ENCODE data around the gene ZNF688. TPM values are rescaled to one million over a fixed set of nuclear protein-coding genes. Genes with fewer than 3 reads are reported as not detected.
"Not testable (repeated sequence)": the region's sequence is repeated elsewhere in the genome, so short reads cannot be mapped to it uniquely, and the experiment has no call there.

Gene ZNF688
- total RNA-seq, 4 donors from 2014 or later: 9.9 to 33.0 (median 20.0) TPM

- Histone ChIP-seq H3K4me1 (peaks cover 9% of the 10 kb centered on the region), H3K27ac (no peak overlapping the region), H3K27me3 (no peaks in the 10 kb centered on the region), H3K9me3 (no peaks in the 10 kb centered on the region), H3K36me3 (peaks cover 26% of the 10 kb centered on the region), H3K4me3 (no peak overlapping the region)
- WGBS: 100% methylated on average over 3 of the region's 3 CpGs
- no peak for DNase-seq (ENCODE audit: low spot score in 2 of 2)
- TF ChIP-seq POLR2A (IDR thresholded peaks at IDR 0.05): no peak
- no peak for TF ChIP-seq EP300 (IDR thresholded peaks at IDR 0.05)
- TF ChIP-seq, protein P1, sequence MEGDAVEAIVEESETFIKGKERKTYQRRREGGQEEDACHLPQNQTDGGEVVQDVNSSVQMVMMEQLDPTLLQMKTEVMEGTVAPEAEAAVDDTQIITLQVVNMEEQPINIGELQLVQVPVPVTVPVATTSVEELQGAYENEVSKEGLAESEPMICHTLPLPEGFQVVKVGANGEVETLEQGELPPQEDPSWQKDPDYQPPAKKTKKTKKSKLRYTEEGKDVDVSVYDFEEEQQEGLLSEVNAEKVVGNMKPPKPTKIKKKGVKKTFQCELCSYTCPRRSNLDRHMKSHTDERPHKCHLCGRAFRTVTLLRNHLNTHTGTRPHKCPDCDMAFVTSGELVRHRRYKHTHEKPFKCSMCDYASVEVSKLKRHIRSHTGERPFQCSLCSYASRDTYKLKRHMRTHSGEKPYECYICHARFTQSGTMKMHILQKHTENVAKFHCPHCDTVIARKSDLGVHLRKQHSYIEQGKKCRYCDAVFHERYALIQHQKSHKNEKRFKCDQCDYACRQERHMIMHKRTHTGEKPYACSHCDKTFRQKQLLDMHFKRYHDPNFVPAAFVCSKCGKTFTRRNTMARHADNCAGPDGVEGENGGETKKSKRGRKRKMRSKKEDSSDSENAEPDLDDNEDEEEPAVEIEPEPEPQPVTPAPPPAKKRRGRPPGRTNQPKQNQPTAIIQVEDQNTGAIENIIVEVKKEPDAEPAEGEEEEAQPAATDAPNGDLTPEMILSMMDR (IDR thresholded peaks at IDR 0.05): no peak
- no peak for TF ChIP-seq POLR2AphosphoS5 (IDR thresholded peaks at IDR 0.05)
Observed at GRCh38 chr16:30600215-30600614, 28.7 kb upstream of the ZNF688 start.

- no peaks in the 10 kb centered on the region for H3K36me3 ChIP-seq
- H3K4me3 ChIP-seq: no peak overlapping the region
- TF ChIP-seq POLR2A (IDR thresholded peaks at IDR 0.05) (no peak), EP300 (IDR thresholded peaks at IDR 0.05) (no peak), POLR2AphosphoS5 (IDR thresholded peaks at IDR 0.05) (no peak)
- TF ChIP-seq, protein P1 (IDR thresholded peaks at IDR 0.05): no peak
- WGBS: 95% methylated on average over 4 of the region's 4 CpGs
- no peaks in the 10 kb centered on the region for H3K9me3 ChIP-seq
- no peaks in the 10 kb centered on the region for H3K4me1 ChIP-seq
- DNase-seq (ENCODE audit: low spot score in 2 of 2): no peak
- H3K27me3 ChIP-seq: no peaks in the 10 kb centered on the region
- H3K27ac ChIP-seq: no peak overlapping the region
Observed at GRCh38 chr16:30592871-30593270, 21.4 kb upstream of the ZNF688 start.

GRCh38 chr16:30590869-30591268 lies 19.4 kb upstream of the ZNF688 start:
- H3K4me3 ChIP-seq; H3K27ac ChIP-seq; H3K4me1 ChIP-seq; H3K9me3 ChIP-seq; H3K27me3 ChIP-seq; H3K36me3 ChIP-seq; DNase-seq (ENCODE audit: low spot score in 2 of 2): not testable (repeated sequence)
- 93% methylated on average over 9 of the region's 9 CpGs for WGBS

- WGBS: 81% methylated on average over 2 of the region's 2 CpGs
- H3K36me3 ChIP-seq; H3K27me3 ChIP-seq; H3K27ac ChIP-seq; H3K4me3 ChIP-seq; DNase-seq (ENCODE audit: low spot score in 2 of 2); H3K9me3 ChIP-seq: not testable (repeated sequence)
- H3K4me1 ChIP-seq: peaks cover 12% of the 10 kb centered on the region
Observed at GRCh38 chr16:30589582-30589981, 18.1 kb upstream of the ZNF688 start.

GRCh38 chr16:30588651-30589050 lies 17.1 kb upstream of the ZNF688 start:
- 93% methylated on average over 2 of the region's 2 CpGs for WGBS
- TF ChIP-seq EP300 (IDR thresholded peaks at IDR 0.05) (no peak), POLR2AphosphoS5 (IDR thresholded peaks at IDR 0.05) (no peak), POLR2A (IDR thresholded peaks at IDR 0.05) (no peak)
- no peak overlapping the region for H3K27ac ChIP-seq

DNA sequence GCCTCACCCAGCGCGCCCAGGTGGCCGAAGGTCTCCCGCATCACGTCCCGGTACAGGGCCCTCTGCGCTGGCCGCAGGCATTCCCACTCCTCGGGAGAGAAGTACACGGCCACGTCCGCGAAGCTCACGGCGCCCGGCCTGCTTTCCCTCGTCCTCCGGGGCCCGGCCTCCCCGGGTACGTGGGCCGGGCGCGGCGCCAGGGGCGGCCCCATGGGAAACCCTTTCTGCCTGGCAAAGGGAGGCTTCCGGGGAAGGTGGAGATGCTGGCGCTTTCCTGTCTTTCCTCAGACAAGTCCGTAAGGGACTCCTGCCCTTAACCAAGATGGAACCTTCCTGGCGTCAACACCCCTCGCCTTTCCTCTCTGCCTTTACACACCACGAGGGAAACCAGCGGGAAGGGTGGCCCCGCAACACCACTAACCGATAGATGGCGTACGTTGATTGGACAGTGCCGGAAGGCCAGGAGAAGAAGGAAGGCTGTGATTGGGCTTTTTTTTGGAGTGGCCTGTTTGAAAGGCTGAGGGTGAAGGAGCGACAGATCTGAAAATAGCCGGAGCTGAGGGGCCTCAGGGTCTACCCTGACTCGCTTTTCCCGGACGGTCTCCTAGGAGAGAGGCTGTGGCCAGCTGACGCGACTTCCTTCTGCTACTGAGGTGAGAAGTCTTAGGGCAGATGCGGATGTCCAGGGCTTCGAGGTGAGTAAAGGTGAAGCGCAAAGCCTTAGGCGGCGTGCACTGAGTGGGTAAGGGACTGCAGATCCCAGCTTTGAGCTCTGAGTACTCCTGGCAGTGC lies 14.1 kb upstream of the ZNF688 start, which contains the start of gene ZNF785:
ZNF785 (minus strand) TSS at position 298 of the 792 bp plus-strand sequence; CDS start at position 212, 86 bp downstream.
- Histone ChIP-seq H3K9me3 (no peaks in the 10 kb centered on the region), H3K27ac (peak within 1 kb of the TSS; percentile 81), H3K36me3 (peaks cover 23% of the 10 kb centered on the region), H3K4me3 (peak within 1 kb of the TSS; percentile 65), H3K4me1 (peaks cover 25% of the 10 kb centered on the region), H3K27me3 (no peaks in the 10 kb centered on the region)
- DNase-seq (ENCODE audit: low spot score in 2 of 2): peak; percentile 98
- 0% methylated on average over 15 of the region's 50 CpGs for WGBS
- peak in 2 of 3 donors; percentile 95 for TF ChIP-seq POLR2AphosphoS5 (IDR thresholded peaks at IDR 0.05)
- TF ChIP-seq EP300 (IDR thresholded peaks at IDR 0.05): no peak

More at GRCh38 chr16:30588651-30589050, 17.1 kb upstream of the ZNF688 start:
- H3K9me3 ChIP-seq: no peaks in the 10 kb centered on the region
- no peak overlapping the region for H3K4me3 ChIP-seq
- no peak for DNase-seq (ENCODE audit: low spot score in 2 of 2)
- H3K4me1 ChIP-seq: peaks cover 15% of the 10 kb centered on the region
- H3K36me3 ChIP-seq: peaks cover under 1% of the 10 kb centered on the region
- no peaks in the 10 kb centered on the region for H3K27me3 ChIP-seq

- peaks cover 23% of the 10 kb centered on the region for H3K36me3 ChIP-seq
- no peaks in the 10 kb centered on the region for H3K27me3 ChIP-seq
- H3K9me3 ChIP-seq: no peaks in the 10 kb centered on the region
- peak overlapping the region; percentile 65 for H3K4me3 ChIP-seq
- WGBS: 4% methylated on average over 20 of the region's 23 CpGs
- peaks cover 25% of the 10 kb centered on the region for H3K4me1 ChIP-seq
- TF ChIP-seq EP300 (IDR thresholded peaks at IDR 0.05): no peak
- TF ChIP-seq POLR2AphosphoS5 (IDR thresholded peaks at IDR 0.05): no peak
- TF ChIP-seq, protein P1 (IDR thresholded peaks at IDR 0.05): no peak
- no peak for TF ChIP-seq POLR2A (IDR thresholded peaks at IDR 0.05)
- peak overlapping the region; percentile 81 for H3K27ac ChIP-seq
- DNase-seq (ENCODE audit: low spot score in 2 of 2): no peak
Observed at GRCh38 chr16:30585022-30585399, 13.5 kb upstream of the ZNF688 start.

Data from suprapubic skin (tissue), 4 donors.